HEK293 (cell line): ENCODE data around the gene IL17F.

Experiments
- KLF10 ChIP-seq: fragments of 450-650 bp; IDR thresholded peaks from 2 replicates; pipeline ENCODE4 v1.5.1; 2018; ENCODE audit warnings: missing biosample characterization, mild to moderate bottlenecking, missing genetic modification characterization
- KLF8 ChIP-seq: fragments of 450-650 bp; formaldehyde crosslinking; IDR thresholded peaks from 2 replicates; pipeline ENCODE4 v1.5.1; 2016; ENCODE audit warnings: missing biosample characterization, missing genetic modification characterization
- MZF1 ChIP-seq: fragments of 450-650 bp; formaldehyde crosslinking; IDR thresholded peaks from 2 replicates; pipeline ENCODE4 v1.5.1; 2017; ENCODE audit warnings: missing biosample characterization, missing genetic modification characterization, borderline replicate concordance
- SALL2 ChIP-seq: fragments of 450-650 bp; formaldehyde crosslinking; IDR thresholded peaks from 2 replicates; pipeline ENCODE4 v1.5.0; 2017; ENCODE audit warnings: missing biosample characterization, mild to moderate bottlenecking, missing genetic modification characterization, borderline replicate concordance
- YY2 ChIP-seq: fragments of 450-650 bp; formaldehyde crosslinking; IDR thresholded peaks from 2 replicates; pipeline ENCODE4 v1.5.1; 2016; ENCODE audit warnings: missing biosample characterization, missing genetic modification characterization
- ZNF121 ChIP-seq: fragments of 450-650 bp; formaldehyde crosslinking; IDR thresholded peaks from 2 replicates; pipeline ENCODE4 v1.5.1; 2016; ENCODE audit warnings: missing biosample characterization, missing genetic modification characterization
- ZNF350 ChIP-seq: fragments of 450-650 bp; formaldehyde crosslinking; IDR thresholded peaks from 2 replicates; pipeline ENCODE4 v1.5.0; 2017; ENCODE audit warnings: missing biosample characterization, mild to moderate bottlenecking, missing genetic modification characterization
- ZNF394 ChIP-seq: fragments of 450-650 bp; formaldehyde crosslinking; IDR thresholded peaks from 2 replicates; pipeline ENCODE4 v1.5.1; 2016; ENCODE audit warnings: missing biosample characterization, missing genetic modification characterization, mild to moderate bottlenecking, moderate library complexity, borderline replicate concordance
- ZNF404 ChIP-seq: fragments of 450-650 bp; formaldehyde crosslinking; IDR thresholded peaks from 2 replicates; pipeline ENCODE4 v1.5.1; 2017; ENCODE audit warnings: missing biosample characterization, missing genetic modification characterization
- ZNF416 ChIP-seq: fragments of 450-650 bp; formaldehyde crosslinking; IDR thresholded peaks from 2 replicates; pipeline ENCODE4 v1.5.1; 2016; ENCODE audit warnings: missing biosample characterization, missing genetic modification characterization
- ZNF473 ChIP-seq: fragments of 450-650 bp; formaldehyde crosslinking; IDR thresholded peaks from 2 replicates; pipeline ENCODE4 v1.5.1; 2017; ENCODE audit warnings: missing biosample characterization, missing genetic modification characterization
- ZNF514 ChIP-seq: fragments of 450-650 bp; formaldehyde crosslinking; IDR thresholded peaks from 2 replicates; pipeline ENCODE4 v1.5.1; 2016; ENCODE audit warnings: missing biosample characterization, missing genetic modification characterization
- ZNF558 ChIP-seq: fragments of 450-650 bp; formaldehyde crosslinking; IDR thresholded peaks from 2 replicates; pipeline ENCODE4 v1.5.1; 2016; ENCODE audit warnings: missing biosample characterization, missing genetic modification characterization
- ZNF660 ChIP-seq: fragments of 450-650 bp; IDR thresholded peaks from 2 replicates; pipeline ENCODE4 v1.5.1; 2018; ENCODE audit warnings: missing biosample characterization, mild to moderate bottlenecking, missing genetic modification characterization
- ZNF664 ChIP-seq: fragments of 450-650 bp; formaldehyde crosslinking; IDR thresholded peaks from 2 replicates; pipeline ENCODE4 v1.5.1; 2016; ENCODE audit warnings: missing biosample characterization, missing genetic modification characterization
- ZNF701 ChIP-seq: fragments of 450-650 bp; formaldehyde crosslinking; IDR thresholded peaks from 2 replicates; pipeline ENCODE4 v1.5.1; 2016; ENCODE audit warnings: missing biosample characterization, missing genetic modification characterization
- ZNF704 ChIP-seq: fragments of 450-650 bp; formaldehyde crosslinking; IDR thresholded peaks from 2 replicates; pipeline ENCODE4 v1.5.1; 2016; ENCODE audit warnings: missing biosample characterization, missing genetic modification characterization
- ZNF830 ChIP-seq: fragments of 450-650 bp; IDR thresholded peaks from 2 replicates; pipeline ENCODE4 v1.5.0; 2018; ENCODE audit warnings: missing biosample characterization, missing genetic modification characterization, low read depth, mild to moderate bottlenecking, moderate library complexity
- ZNF837 ChIP-seq: fragments of 450-650 bp; formaldehyde crosslinking; IDR thresholded peaks from 2 replicates; pipeline ENCODE4 v1.5.1; 2016; ENCODE audit warnings: missing biosample characterization, missing genetic modification characterization
- ZSCAN4 ChIP-seq: fragments of 450-650 bp; formaldehyde crosslinking; IDR thresholded peaks from 2 replicates; pipeline ENCODE4 v1.5.1; 2017; ENCODE audit warnings: missing biosample characterization, missing genetic modification characterization
- TF ChIP-seq, protein P1 (sequence below): fragments of 450-650 bp; formaldehyde crosslinking; IDR thresholded peaks from 2 replicates; pipeline ENCODE4 v1.5.1; 2016; ENCODE audit warnings: missing biosample characterization, missing genetic modification characterization
- TF ChIP-seq, protein P2 (sequence below): fragments of 450-650 bp; formaldehyde crosslinking; conservative IDR thresholded peaks from 2 replicates; pipeline ENCODE4 v1.5.1; 2016; ENCODE audit warnings: low read depth, missing biosample characterization, missing genetic modification characterization
- TF ChIP-seq, protein P3 (sequence below): fragments of 450-650 bp; formaldehyde crosslinking; IDR thresholded peaks from 2 replicates; pipeline ENCODE4 v1.5.1; 2016; ENCODE audit warnings: missing biosample characterization, missing genetic modification characterization
- TF ChIP-seq, protein P4 (sequence below): fragments of 450-650 bp; formaldehyde crosslinking; IDR thresholded peaks from 2 replicates; pipeline ENCODE4 v1.5.1; 2017; ENCODE audit warnings: missing biosample characterization, missing genetic modification characterization
- TF ChIP-seq, protein P5 (sequence below): fragments of 450-650 bp; formaldehyde crosslinking; IDR thresholded peaks from 2 replicates; pipeline ENCODE4 v1.5.1; 2016; ENCODE audit warnings: missing biosample characterization, missing genetic modification characterization

Gene IL17F

DNA sequence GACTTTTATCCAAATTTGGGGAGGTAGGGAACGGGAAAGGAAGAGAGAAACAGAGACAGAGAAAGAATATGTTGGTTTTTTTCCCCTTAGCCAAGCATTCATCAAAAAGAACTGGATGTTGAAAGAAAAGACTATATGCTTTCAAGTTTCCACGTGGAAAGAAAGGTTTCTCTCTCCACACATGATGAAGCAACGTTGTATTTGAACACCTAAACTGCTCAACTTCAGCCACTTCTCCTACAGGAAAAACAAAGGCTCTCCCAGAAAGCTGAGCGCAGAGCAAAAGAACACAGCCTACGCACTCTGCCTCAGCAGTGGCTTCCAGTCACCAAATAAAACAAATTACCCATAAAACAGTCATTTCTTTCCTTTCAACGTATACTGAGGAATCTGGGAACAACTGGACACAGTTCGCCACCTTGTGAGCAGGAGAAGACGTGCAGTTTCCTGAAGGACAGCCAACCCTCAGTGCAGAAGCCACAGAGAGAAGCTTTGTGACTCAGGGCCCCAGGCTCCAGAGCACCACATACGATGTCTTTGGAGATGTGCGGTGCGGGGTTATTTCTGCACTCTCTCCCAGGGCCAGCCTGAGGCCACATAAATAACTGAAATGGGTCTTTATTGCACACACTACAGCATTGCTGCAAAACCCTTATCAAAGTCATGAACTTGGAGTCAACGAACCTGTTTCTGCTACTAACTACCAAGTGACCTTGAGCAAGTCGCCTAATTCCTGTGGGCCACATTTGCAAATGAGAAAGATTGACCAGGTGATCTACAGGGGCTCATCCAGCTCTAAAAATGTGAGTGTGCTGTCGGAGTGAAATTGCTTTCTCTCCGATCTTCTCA lies 10.1 kb downstream of the IL17F start (continued):
- TF ChIP-seq ZSCAN4 (tag by site-specific recombination): no peak
- TF ChIP-seq ZNF664 (tag by site-specific recombination): no peak
- TF ChIP-seq ZNF660: 0 out of 2 replicates have a peak, but pooled peaks have one; percentile 69
- TF ChIP-seq, protein P1, sequence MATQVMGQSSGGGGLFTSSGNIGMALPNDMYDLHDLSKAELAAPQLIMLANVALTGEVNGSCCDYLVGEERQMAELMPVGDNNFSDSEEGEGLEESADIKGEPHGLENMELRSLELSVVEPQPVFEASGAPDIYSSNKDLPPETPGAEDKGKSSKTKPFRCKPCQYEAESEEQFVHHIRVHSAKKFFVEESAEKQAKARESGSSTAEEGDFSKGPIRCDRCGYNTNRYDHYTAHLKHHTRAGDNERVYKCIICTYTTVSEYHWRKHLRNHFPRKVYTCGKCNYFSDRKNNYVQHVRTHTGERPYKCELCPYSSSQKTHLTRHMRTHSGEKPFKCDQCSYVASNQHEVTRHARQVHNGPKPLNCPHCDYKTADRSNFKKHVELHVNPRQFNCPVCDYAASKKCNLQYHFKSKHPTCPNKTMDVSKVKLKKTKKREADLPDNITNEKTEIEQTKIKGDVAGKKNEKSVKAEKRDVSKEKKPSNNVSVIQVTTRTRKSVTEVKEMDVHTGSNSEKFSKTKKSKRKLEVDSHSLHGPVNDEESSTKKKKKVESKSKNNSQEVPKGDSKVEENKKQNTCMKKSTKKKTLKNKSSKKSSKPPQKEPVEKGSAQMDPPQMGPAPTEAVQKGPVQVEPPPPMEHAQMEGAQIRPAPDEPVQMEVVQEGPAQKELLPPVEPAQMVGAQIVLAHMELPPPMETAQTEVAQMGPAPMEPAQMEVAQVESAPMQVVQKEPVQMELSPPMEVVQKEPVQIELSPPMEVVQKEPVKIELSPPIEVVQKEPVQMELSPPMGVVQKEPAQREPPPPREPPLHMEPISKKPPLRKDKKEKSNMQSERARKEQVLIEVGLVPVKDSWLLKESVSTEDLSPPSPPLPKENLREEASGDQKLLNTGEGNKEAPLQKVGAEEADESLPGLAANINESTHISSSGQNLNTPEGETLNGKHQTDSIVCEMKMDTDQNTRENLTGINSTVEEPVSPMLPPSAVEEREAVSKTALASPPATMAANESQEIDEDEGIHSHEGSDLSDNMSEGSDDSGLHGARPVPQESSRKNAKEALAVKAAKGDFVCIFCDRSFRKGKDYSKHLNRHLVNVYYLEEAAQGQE (tag by site-specific recombination): no peak
- TF ChIP-seq ZNF830 (tag by site-specific recombination): no peak
- TF ChIP-seq ZNF514 (tag by site-specific recombination): no peak
- TF ChIP-seq ZNF350 (tag by site-specific recombination): no peak
- TF ChIP-seq, protein P2, sequence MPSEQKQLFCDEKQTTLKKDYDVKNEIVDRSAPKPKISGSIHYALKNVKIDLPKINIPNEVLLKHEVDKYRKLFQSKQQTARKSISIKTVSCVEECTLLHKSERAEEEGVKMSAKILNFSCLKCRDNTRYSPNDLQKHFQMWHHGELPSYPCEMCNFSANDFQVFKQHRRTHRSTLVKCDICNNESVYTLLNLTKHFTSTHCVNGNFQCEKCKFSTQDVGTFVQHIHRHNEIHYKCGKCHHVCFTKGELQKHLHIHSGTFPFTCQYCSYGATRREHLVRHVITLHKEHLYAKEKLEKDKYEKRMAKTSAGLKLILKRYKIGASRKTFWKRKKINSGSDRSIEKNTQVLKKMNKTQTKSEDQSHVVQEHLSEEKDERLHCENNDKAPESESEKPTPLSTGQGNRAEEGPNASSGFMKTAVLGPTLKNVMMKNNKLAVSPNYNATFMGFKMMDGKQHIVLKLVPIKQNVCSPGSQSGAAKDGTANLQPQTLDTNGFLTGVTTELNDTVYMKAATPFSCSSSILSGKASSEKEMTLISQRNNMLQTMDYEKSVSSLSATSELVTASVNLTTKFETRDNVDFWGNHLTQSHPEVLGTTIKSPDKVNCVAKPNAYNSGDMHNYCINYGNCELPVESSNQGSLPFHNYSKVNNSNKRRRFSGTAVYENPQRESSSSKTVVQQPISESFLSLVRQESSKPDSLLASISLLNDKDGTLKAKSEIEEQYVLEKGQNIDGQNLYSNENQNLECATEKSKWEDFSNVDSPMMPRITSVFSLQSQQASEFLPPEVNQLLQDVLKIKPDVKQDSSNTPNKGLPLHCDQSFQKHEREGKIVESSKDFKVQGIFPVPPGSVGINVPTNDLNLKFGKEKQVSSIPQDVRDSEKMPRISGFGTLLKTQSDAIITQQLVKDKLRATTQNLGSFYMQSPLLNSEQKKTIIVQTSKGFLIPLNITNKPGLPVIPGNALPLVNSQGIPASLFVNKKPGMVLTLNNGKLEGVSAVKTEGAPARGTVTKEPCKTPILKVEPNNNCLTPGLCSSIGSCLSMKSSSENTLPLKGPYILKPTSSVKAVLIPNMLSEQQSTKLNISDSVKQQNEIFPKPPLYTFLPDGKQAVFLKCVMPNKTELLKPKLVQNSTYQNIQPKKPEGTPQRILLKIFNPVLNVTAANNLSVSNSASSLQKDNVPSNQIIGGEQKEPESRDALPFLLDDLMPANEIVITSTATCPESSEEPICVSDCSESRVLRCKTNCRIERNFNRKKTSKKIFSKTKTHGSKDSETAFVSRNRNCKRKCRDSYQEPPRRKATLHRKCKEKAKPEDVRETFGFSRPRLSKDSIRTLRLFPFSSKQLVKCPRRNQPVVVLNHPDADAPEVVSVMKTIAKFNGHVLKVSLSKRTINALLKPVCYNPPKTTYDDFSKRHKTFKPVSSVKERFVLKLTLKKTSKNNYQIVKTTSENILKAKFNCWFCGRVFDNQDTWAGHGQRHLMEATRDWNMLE: no peak
- no peak for TF ChIP-seq ZNF121 (tag by site-specific recombination)
- TF ChIP-seq ZNF473 (tag by site-specific recombination): no peak
- TF ChIP-seq ZNF837 (tag by site-specific recombination): no peak
- peak; percentile 42; the same call in 1 of the 2 replicates for TF ChIP-seq ZNF394
- TF ChIP-seq ZNF404: no peak
- no peak for TF ChIP-seq YY2 (tag by site-specific recombination)
- TF ChIP-seq KLF10 (tag by site-specific recombination): no peak
- no peak for TF ChIP-seq ZNF701 (tag by site-specific recombination)
- TF ChIP-seq SALL2 (tag by site-specific recombination): no peak
- TF ChIP-seq, protein P3, sequence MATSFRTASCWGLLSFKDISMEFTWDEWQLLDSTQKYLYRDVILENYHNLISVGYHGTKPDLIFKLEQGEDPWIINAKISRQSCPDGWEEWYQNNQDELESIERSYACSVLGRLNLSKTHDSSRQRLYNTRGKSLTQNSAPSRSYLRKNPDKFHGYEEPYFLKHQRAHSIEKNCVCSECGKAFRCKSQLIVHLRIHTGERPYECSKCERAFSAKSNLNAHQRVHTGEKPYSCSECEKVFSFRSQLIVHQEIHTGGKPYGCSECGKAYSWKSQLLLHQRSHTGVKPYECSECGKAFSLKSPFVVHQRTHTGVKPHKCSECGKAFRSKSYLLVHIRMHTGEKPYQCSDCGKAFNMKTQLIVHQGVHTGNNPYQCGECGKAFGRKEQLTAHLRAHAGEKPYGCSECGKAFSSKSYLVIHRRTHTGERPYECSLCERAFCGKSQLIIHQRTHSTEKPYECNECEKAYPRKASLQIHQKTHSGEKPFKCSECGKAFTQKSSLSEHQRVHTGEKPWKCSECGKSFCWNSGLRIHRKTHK: no peak
- no peak for TF ChIP-seq MZF1
- TF ChIP-seq, protein P4, sequence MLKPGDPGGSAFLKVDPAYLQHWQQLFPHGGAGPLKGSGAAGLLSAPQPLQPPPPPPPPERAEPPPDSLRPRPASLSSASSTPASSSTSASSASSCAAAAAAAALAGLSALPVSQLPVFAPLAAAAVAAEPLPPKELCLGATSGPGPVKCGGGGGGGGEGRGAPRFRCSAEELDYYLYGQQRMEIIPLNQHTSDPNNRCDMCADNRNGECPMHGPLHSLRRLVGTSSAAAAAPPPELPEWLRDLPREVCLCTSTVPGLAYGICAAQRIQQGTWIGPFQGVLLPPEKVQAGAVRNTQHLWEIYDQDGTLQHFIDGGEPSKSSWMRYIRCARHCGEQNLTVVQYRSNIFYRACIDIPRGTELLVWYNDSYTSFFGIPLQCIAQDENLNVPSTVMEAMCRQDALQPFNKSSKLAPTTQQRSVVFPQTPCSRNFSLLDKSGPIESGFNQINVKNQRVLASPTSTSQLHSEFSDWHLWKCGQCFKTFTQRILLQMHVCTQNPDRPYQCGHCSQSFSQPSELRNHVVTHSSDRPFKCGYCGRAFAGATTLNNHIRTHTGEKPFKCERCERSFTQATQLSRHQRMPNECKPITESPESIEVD (tag by site-specific recombination): 0 out of 2 replicates have a peak, but pooled peaks have one; percentile 9
- TF ChIP-seq, protein P5, sequence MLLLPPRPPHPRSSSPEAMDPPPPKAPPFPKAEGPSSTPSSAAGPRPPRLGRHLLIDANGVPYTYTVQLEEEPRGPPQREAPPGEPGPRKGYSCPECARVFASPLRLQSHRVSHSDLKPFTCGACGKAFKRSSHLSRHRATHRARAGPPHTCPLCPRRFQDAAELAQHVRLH (tag by site-specific recombination): no peak
- TF ChIP-seq ZNF704 (tag by site-specific recombination): no peak
- no peak for TF ChIP-seq ZNF558 (tag by site-specific recombination)
- no peak for TF ChIP-seq ZNF416 (tag by site-specific recombination)
- no peak for TF ChIP-seq KLF8 (tag by site-specific recombination)
